Stomach smooth muscle (tissue), 2 donors: ENCODE data around the gene PHF23.

ENCODE experiments used
- H3K27ac ChIP-seq: one replicate; pipeline ENCODE4 v1.7.0; 2013; ENCODE audit warnings: mild to moderate bottlenecking, low read length, inconsistent platforms
- H3K27me3 ChIP-seq, 2 donors: one replicate each; pipeline ENCODE4 v1.7.0; 2013; ENCODE audit warnings: low read length in 2 of 2; ENCODE audit not compliant: insufficient read depth in 2 of 2, control insufficient read depth in 1 of 2
- H3K36me3 ChIP-seq, 2 donors: one replicate each; pipeline ENCODE4 v1.7.0; 2013; ENCODE audit warnings: low read length in 2 of 2; ENCODE audit not compliant: control insufficient read depth in 2 of 2, insufficient read depth in 2 of 2
- H3K4me1 ChIP-seq: one replicate; pipeline ENCODE4 v1.7.0; 2013; ENCODE audit warnings: low read length; ENCODE audit not compliant: control insufficient read depth, insufficient read depth
- H3K4me3 ChIP-seq, 2 donors: one replicate each; pipeline ENCODE4 v1.7.0; 2013; ENCODE audit warnings: low read length in 2 of 2
- H3K9ac ChIP-seq, 2 donors: one replicate each; pipeline ENCODE4 v1.7.0; 2013; ENCODE audit warnings: low read length in 2 of 2, mild to moderate bottlenecking in 1 of 2
- H3K9me3 ChIP-seq, 2 donors: one replicate each; pipeline ENCODE4 v1.7.0; 2013; ENCODE audit warnings: low read length in 2 of 2; ENCODE audit not compliant: control insufficient read depth in 2 of 2
- donor health status: healthy.
- donor health status: Pancreatic carcinoma.

Gene PHF23

DNA sequence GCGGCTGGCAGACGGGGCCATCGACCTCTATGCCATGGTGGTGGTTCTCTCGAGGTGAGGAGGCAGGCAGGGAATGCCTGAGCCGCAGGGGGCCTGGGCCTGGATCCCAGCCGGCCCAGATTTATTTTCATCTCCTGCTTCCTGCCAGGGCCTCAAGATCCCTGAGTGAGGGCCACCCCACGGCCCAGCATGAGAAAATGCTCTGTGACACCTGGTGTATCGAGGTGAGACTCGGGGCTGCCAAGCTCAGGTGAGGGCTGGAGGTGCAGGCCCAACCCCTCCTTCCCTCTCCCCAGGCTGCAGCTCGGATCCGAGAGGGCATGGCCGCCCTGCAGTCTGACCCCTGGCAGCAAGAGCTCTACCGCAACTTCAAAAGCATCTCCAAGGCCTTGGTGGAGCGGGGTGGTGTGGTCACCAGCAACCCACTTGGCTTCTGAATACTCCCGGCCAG is 14.6 kb downstream of the PHF23 start:
- H3K27ac ChIP-seq, result no peak overlapping the region

DNA sequence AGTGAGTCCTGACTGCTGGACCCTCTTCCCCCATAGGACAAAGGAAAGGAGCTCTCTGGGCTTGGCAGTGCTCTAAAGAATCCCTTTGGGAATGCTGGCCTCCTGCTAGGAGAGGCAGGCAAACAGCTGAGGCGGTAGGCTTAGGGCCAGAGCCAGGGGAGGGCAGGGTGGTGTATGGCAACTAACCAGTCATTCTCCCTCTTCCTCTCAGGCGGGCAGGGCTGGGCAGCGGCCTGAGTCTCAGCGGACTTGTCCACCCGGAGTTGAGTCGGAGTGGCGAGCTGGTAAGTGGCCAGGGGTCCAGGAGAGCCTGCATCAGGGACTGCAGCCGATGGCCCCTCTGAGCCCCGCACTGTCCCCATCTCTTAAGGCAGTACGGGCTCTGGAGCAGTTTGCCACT is 15.1 kb downstream of the PHF23 start:
- Histone ChIP-seq H3K4me3 (no peak overlapping the region), H3K9me3 (no peaks in the 10 kb centered on the region), H3K36me3 (peaks cover 47 to 57% of the 10 kb centered on the region in 2 donors), H3K4me1 (peaks cover 28% of the 10 kb centered on the region), H3K9ac (no peak overlapping the region), H3K27ac (no peak overlapping the region), H3K27me3 (no peaks in the 10 kb centered on the region)

More for the DNA sequence above, 14.6 kb downstream of the PHF23 start:
- peaks cover 23% of the 10 kb centered on the region for H3K4me1 ChIP-seq
- H3K36me3 ChIP-seq, result peaks cover 52 to 62% of the 10 kb centered on the region in 2 donors
- H3K9me3 ChIP-seq, result no peaks in the 10 kb centered on the region
- H3K9ac ChIP-seq, result no peak overlapping the region
- no peaks in the 10 kb centered on the region for H3K27me3 ChIP-seq
- no peak overlapping the region for H3K4me3 ChIP-seq

GRCh38 chr17:7223375-7223774 is 15.9 kb downstream of the PHF23 start:
- Histone ChIP-seq H3K9me3 (no peaks in the 10 kb centered on the region), H3K4me1 (peaks cover 34% of the 10 kb centered on the region), H3K27ac (no peak overlapping the region), H3K4me3 (no peak overlapping the region), H3K9ac (no peak overlapping the region), H3K36me3 (peaks cover 43 to 50% of the 10 kb centered on the region in 2 donors), H3K27me3 (no peaks in the 10 kb centered on the region)

- no peak overlapping the region for H3K9ac ChIP-seq
- peaks cover 38% of the 10 kb centered on the region for H3K4me1 ChIP-seq
- H3K27ac ChIP-seq, result no peak overlapping the region
- no peaks in the 10 kb centered on the region for H3K27me3 ChIP-seq
- no peaks in the 10 kb centered on the region for H3K9me3 ChIP-seq
- H3K36me3 ChIP-seq, result peaks cover 39 to 45% of the 10 kb centered on the region in 2 donors
- no peak overlapping the region for H3K4me3 ChIP-seq
Observed at GRCh38 chr17:7222972-7223292, 16.3 kb downstream of the PHF23 start.

- H3K9me3 ChIP-seq, result no peaks in the 10 kb centered on the region
- H3K36me3 ChIP-seq, result peaks cover 35 to 42% of the 10 kb centered on the region in 2 donors
- H3K9ac ChIP-seq, result no peak overlapping the region
- no peak overlapping the region for H3K4me3 ChIP-seq
- peak overlapping the region; percentile 96 for H3K27ac ChIP-seq
- H3K27me3 ChIP-seq, result no peaks in the 10 kb centered on the region
- H3K4me1 ChIP-seq, result peaks cover 43% of the 10 kb centered on the region
Observed at GRCh38 chr17:7222093-7222971, 16.9 kb downstream of the PHF23 start.

GRCh38 chr17:7221278-7222092 is 17.8 kb downstream of the PHF23 start:
- Histone ChIP-seq H3K36me3 (peaks cover 27 to 34% of the 10 kb centered on the region in 2 donors), H3K27ac (peak overlapping the region; percentile 96), H3K9me3 (no peaks in the 10 kb centered on the region), H3K4me3 (peak overlapping the region in 1 of 2 donors; percentile 87), H3K9ac (peak overlapping the region in 1 of 2 donors; percentile 92), H3K4me1 (peaks cover 49% of the 10 kb centered on the region), H3K27me3 (no peaks in the 10 kb centered on the region)

DNA sequence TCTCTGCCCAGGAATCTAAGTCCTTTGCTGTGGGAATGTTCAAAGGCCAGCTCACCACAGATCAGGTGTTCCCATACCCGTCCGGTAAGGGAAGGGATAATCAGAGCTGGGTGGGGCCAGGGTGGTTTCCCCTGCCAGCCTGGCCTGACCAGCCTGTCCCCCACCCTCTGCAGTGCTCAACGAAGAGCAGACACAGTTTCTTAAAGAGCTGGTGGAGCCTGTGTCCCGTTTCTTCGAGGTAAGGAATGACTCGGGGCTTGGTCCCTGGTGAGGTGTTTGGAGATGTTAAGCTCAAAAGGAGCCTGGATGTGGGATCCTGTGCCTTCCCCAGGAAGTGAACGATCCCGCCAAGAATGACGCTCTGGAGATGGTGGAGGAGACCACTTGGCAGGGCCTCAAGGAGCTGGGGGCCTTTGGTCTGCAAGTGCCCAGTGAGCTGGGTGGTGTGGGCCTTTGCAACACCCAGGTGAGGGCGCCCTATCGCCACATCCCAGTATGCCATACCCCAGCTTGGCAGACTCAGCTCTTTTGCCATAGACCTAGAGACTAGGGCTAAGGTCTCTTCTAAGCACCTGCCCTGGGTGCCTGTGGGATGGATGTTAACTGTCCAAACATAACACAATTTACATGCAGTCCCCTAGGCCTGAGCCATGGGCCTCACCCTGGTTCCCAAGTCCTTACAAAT is 18.5 kb downstream of the PHF23 start:
- Histone ChIP-seq H3K9ac (peak overlapping the region; percentile 92), H3K4me1 (peaks cover 56% of the 10 kb centered on the region), H3K36me3 (peaks cover 25 to 29% of the 10 kb centered on the region in 2 donors), H3K27me3 (no peaks in the 10 kb centered on the region), H3K9me3 (no peaks in the 10 kb centered on the region), H3K27ac (peak overlapping the region; percentile 96), H3K4me3 (peak overlapping the region; percentile 87 to 93)

DNA sequence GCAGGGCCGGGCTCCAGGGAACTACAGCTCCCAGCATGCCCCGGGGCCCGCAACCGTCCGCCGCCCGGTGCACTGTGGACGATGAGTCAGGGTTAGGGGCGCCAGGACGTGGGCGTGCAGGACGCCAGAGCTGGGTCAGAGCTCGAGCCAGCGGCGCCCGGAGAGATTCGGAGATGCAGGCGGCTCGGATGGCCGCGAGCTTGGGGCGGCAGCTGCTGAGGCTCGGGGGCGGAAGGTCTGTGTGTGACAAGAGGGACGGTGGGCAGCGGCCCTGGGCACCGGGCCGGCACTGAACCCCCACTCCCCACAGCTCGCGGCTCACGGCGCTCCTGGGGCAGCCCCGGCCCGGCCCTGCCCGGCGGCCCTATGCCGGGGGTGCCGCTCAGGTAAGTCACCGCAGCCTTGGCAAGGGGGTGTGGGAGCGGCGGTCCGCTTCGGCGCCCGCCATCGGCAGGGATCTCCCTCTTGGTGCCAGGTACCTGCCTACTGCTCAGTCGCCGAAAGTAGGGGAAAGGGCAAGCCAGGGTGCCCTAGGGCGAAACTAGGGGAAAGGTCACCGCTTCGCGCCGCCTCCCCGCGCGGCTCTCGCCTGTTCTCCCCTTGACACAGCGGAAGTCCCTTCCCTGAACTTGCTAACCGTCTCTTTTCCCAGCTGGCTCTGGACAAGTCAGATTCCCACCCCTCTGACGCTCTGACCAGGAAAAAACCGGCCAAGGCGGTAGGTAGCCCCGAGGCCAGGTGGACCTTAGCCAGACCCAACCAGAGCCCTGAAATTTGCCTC is 19.3 kb downstream of the PHF23 start, which contains the start of the genes ACADVL and DLG4:
ACADVL (plus strand) TSS at position 127 of the 781 bp plus-strand sequence; CDS start at position 174, 47 bp downstream.
DLG4 (minus strand) TSS at position 25 of the 781 bp plus-strand sequence.
- Histone ChIP-seq H3K4me3 (peak within 1 kb of the TSS; percentile 87 to 93), H3K36me3 (peaks cover 25 to 26% of the 10 kb centered on the region in 2 donors), H3K27ac (peak within 1 kb of the TSS; percentile 96), H3K4me1 (peaks cover 62% of the 10 kb centered on the region), H3K27me3 (no peaks in the 10 kb centered on the region), H3K9me3 (no peaks in the 10 kb centered on the region), H3K9ac (peak within 1 kb of the TSS; percentile 92)

DNA sequence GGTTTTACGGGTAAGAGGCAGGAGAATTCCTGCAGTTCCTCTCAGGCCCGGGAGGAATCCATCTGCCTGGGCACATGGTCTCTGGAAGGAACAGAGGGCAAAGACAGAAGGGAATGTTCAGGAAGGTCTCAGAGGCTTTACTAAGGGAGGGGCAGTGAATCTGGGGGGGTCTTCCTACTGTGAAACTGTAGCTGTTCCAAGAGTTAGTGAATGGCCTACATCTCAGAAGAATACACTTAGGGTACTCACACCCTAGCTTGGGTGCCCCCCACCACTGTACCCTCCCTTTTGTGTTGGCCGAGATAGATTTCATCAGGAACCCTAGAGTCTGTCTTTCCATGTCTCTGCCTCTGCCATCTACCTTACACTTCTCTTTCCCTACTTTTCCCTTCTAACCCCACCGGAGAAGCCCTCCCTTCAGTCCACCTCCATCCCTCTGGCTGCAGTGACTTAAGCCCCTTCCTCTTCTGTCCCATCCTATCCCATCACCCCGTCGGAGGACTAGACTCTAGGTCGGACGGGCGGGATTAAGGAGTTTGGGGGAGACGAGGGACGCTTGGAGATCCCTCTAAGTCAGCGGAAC is 19.9 kb downstream of the PHF23 start:
- peak overlapping the region; percentile 87 to 93 for H3K4me3 ChIP-seq
- peak overlapping the region; percentile 96 for H3K27ac ChIP-seq
- peaks cover 68% of the 10 kb centered on the region for H3K4me1 ChIP-seq
- no peaks in the 10 kb centered on the region for H3K27me3 ChIP-seq
- H3K9me3 ChIP-seq, result no peaks in the 10 kb centered on the region
- H3K9ac ChIP-seq, result peak overlapping the region; percentile 92
- H3K36me3 ChIP-seq, result peaks cover 21 to 22% of the 10 kb centered on the region in 2 donors
